NOMO-1 treated with DMSO at 0.1 percent for 48 hours (cell line): ENCODE measurements around the gene SYNPO.

Source experiments
- DNase-seq: peaks from one replicate; lab custom pipeline; 2025; ENCODE audit not compliant: unreplicated experiment; lab: John Stamatoyannopoulos, UW

SYNPO gene

GRCh38 chr5:150656191-150657132 is 16.0 kb downstream of the SYNPO start:
- DNase-seq = peak; percentile 61

- DNase-seq = no peak
Measured at GRCh38 chr5:150658121-150658520, 17.7 kb downstream of the SYNPO start.

GRCh38 chr5:150658699-150659265 is 18.3 kb downstream of the SYNPO start:
- no peak for DNase-seq

- DNase-seq = no peak
Measured at GRCh38 chr5:150659360-150660107, 19.1 kb downstream of the SYNPO start.

GRCh38 chr5:150660108-150660831 is 19.8 kb downstream of the SYNPO start:
- no peak for DNase-seq

GRCh38 chr5:150661086-150661485 is 20.6 kb downstream of the SYNPO start, which contains the start of gene MYOZ3:
Gene MYOZ3 (plus strand): TSS chr5:150661251. CDS start chr5:150662942, 1,691 bp downstream.
- DNase-seq = no peak

- no peak for DNase-seq
Measured at GRCh38 chr5:150661821-150662596, 21.5 kb downstream of the SYNPO start.

- DNase-seq = no peak
Measured at GRCh38 chr5:150662731-150663516, 22.5 kb downstream of the SYNPO start.

GRCh38 chr5:150663936-150664335 is 23.5 kb downstream of the SYNPO start:
- no peak for DNase-seq

GRCh38 chr5:150665044-150665443 is 24.6 kb downstream of the SYNPO start:
- no peak for DNase-seq

- DNase-seq = no peak
Measured at GRCh38 chr5:150670275-150670947, 30.0 kb downstream of the SYNPO start.

- DNase-seq = no peak
Measured at GRCh38 chr5:150670948-150671310, 30.5 kb downstream of the SYNPO start.

- DNase-seq = no peak
Measured at GRCh38 chr5:150671509-150672236, 31.2 kb downstream of the SYNPO start.

- peak; percentile 32 for DNase-seq
Measured at GRCh38 chr5:150672237-150672883, 31.9 kb downstream of the SYNPO start.

GRCh38 chr5:150672884-150673275 is 32.4 kb downstream of the SYNPO start:
- no peak for DNase-seq

- DNase-seq = no peak
Measured at GRCh38 chr5:150674341-150674821, 33.9 kb downstream of the SYNPO start.

- no peak for DNase-seq
Measured at GRCh38 chr5:150675069-150675468, 34.6 kb downstream of the SYNPO start.

- DNase-seq = no peak
Measured at GRCh38 chr5:150676578-150676977, 36.1 kb downstream of the SYNPO start.
